Left ventricle myocardium inferior (tissue), 1 donor: ENCODE measurements around the gene CCDC6. TPM values are rescaled to one million over a fixed set of nuclear protein-coding genes. Genes with fewer than 3 reads are reported as not detected.
A peak's percentile ranks its signal among the peaks of the same experiment; 100 is the strongest.

Experiments used
- DNase-seq: peaks from one replicate; pipeline ENCODE4 v3.0.0-alpha.2; 2020
- H3K27ac ChIP-seq: fragments of 200-600 bp; replicated peaks from 2 replicates; pipeline ENCODE4 v1.8.0; 2021
- H3K27me3 ChIP-seq: fragments of 200-600 bp; 2 replicates; pipeline ENCODE4 v1.8.0; 2021; ENCODE audit warnings: low read depth
- H3K36me3 ChIP-seq: fragments of 200-600 bp; 2 replicates; pipeline ENCODE4 v1.8.0; 2021
- H3K4me1 ChIP-seq: fragments of 200-600 bp; 2 replicates; pipeline ENCODE4 v1.8.0; 2021
- H3K4me3 ChIP-seq: fragments of 200-600 bp; 2 replicates; pipeline ENCODE4 v1.8.0; 2021; ENCODE audit warnings: mild to moderate bottlenecking, moderate library complexity
- H3K9me3 ChIP-seq: fragments of 200-600 bp; replicated peaks from 2 replicates; pipeline ENCODE4 v1.8.0; 2021
- intact Hi-C: fragments of 100-400 bp; cut with micrococcal nuclease; formaldehyde crosslinking; loops from one replicate; pipeline ENCODE4 v1.11.0; 2022
- total RNA-seq: library from RNA; stranded (reverse); fragmentation: NEBNext Ultra II Directional; extraction: Animal tissue kit (Norgen Biotek cat#: 25700); gene quantifications from one replicate; pipeline ENCODE4 v1.2.1, GENCODE V29; 2021
- TF ChIP-seq, protein P1 (sequence below): fragments of 200-600 bp; IDR thresholded peaks from 2 replicates; pipeline ENCODE4 v1.8.0; 2021; ENCODE audit warnings: antibody characterized with exemption, mild to moderate bottlenecking, borderline replicate concordance
- donor health status: DM: no; HTN: yes; CAD: no; lungs with severe emphysema.

Gene CCDC6
- total RNA-seq, 1 donor from 2014 or later, result 16.4 TPM

DNA sequence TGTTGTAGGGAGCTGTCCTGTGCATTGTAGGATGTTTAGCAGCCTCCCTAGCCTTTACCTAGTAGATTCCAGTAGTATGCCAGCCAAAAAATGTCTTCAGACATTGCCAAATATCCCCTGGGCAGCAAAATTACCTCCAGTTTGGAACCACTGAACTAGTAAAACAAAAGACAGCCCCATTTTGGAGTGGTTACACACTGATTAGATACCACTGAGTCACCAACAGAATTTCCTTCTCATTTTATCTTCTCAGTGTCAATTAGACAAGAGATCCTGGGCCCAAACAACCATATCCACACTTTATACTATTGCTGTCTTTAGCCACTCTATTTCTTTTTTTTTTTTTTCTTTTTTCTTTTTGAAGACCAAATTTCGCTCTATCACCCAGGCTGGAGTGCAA lies 3.5 kb upstream of the CCDC6 start:
- TF ChIP-seq, protein P1, sequence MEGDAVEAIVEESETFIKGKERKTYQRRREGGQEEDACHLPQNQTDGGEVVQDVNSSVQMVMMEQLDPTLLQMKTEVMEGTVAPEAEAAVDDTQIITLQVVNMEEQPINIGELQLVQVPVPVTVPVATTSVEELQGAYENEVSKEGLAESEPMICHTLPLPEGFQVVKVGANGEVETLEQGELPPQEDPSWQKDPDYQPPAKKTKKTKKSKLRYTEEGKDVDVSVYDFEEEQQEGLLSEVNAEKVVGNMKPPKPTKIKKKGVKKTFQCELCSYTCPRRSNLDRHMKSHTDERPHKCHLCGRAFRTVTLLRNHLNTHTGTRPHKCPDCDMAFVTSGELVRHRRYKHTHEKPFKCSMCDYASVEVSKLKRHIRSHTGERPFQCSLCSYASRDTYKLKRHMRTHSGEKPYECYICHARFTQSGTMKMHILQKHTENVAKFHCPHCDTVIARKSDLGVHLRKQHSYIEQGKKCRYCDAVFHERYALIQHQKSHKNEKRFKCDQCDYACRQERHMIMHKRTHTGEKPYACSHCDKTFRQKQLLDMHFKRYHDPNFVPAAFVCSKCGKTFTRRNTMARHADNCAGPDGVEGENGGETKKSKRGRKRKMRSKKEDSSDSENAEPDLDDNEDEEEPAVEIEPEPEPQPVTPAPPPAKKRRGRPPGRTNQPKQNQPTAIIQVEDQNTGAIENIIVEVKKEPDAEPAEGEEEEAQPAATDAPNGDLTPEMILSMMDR, result no peak
- Histone ChIP-seq H3K9me3 (peaks cover 19% of the 10 kb centered on the region), H3K27ac (no peak overlapping the region), H3K4me3 (no peak overlapping the region), H3K4me1 (peaks cover 40% of the 10 kb centered on the region), H3K36me3 (no peaks in the 10 kb centered on the region), H3K27me3 (no peaks in the 10 kb centered on the region)
- intact Hi-C loops, result no loop called here
- DNase-seq, result no peak

DNA sequence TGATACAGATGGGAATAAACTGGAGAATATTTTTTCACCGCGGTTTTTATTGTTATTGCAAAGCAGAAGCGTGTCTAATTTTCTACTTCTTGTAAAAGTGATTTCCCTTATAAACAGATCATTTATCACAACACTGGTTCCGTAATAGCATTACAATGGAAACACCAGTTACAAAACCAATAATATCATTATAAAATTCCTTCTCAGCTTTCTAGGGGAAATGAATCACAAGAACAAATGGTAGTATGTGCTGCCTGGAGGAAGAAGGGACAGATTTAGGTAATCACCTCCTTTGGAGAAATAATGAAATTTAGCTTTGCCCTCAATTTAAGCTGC lies 2.4 kb upstream of the CCDC6 start:
- peak overlapping the region; percentile 96 for H3K27ac ChIP-seq
- peak overlapping the region; percentile 98 for H3K4me3 ChIP-seq
- H3K9me3 ChIP-seq, result peaks cover 9% of the 10 kb centered on the region
- DNase-seq, result no peak
- H3K27me3 ChIP-seq, result no peaks in the 10 kb centered on the region
- H3K36me3 ChIP-seq, result no peaks in the 10 kb centered on the region
- intact Hi-C loops, result no loop called here
- TF ChIP-seq, protein P1, result no peak
- peaks cover 50% of the 10 kb centered on the region for H3K4me1 ChIP-seq

- H3K27ac ChIP-seq, result peak overlapping the region; percentile 96
Observed at GRCh38 chr10:59907918-59908807, 1.8 kb upstream of the CCDC6 start.

GRCh38 chr10:59907537-59907917 lies 1.2 kb upstream of the CCDC6 start:
- Histone ChIP-seq H3K27ac (peak overlapping the region; percentile 96), H3K36me3 (no peaks in the 10 kb centered on the region), H3K27me3 (no peaks in the 10 kb centered on the region), H3K9me3 (no peaks in the 10 kb centered on the region), H3K4me3 (peak overlapping the region; percentile 98), H3K4me1 (peaks cover 58% of the 10 kb centered on the region)
- DNase-seq, result no peak
- intact Hi-C loops, result no loop called here
- TF ChIP-seq, protein P1, result no peak

More at GRCh38 chr10:59907918-59908807, 1.8 kb upstream of the CCDC6 start:
- intact Hi-C loops, result no loop called here
- TF ChIP-seq, protein P1, result no peak
- Histone ChIP-seq H3K36me3 (no peaks in the 10 kb centered on the region), H3K27me3 (no peaks in the 10 kb centered on the region), H3K4me1 (peaks cover 56% of the 10 kb centered on the region), H3K4me3 (peak overlapping the region; percentile 98), H3K9me3 (peaks cover 2% of the 10 kb centered on the region)
- no peak for DNase-seq

GRCh38 chr10:59905731-59906416 lies 482 bp downstream of the CCDC6 start:
- peaks cover 58% of the 10 kb centered on the region for H3K4me1 ChIP-seq
- no peaks in the 10 kb centered on the region for H3K36me3 ChIP-seq
- TF ChIP-seq, protein P1, result no peak
- no peak for DNase-seq
- intact Hi-C loops, result no loop called here
- no peaks in the 10 kb centered on the region for H3K9me3 ChIP-seq
- H3K27ac ChIP-seq, result peak overlapping the region; percentile 96
- peak overlapping the region; percentile 98 for H3K4me3 ChIP-seq
- H3K27me3 ChIP-seq, result no peaks in the 10 kb centered on the region
